ENCODE measurements around the gene DEFB114.
A peak's percentile ranks its signal among the peaks of the same experiment; 100 is the strongest.

The DEFB114 gene

DNA sequence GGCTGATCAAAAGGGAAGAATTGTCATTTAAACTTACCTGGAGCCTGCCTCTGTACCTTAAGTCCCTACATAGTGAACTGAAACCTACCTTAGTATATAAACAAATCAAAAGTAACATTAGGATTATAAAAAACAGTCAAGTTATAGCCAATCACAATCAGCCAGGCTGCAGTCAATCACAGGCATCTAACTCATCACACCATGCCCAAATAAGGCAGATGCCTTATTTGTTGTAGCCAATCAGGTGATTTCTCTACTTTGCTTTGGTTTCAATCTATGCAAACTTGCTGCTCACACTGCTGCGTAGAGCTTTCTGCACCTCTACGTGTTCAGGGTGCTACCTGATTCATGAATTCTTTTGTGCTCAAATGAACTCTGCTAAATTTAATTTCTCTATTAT is 23.8 kb upstream of the DEFB114 start:
- no peak overlapping the region for H3K4me3 ChIP-seq (ENCODE audit: low read depth, low read length)
- no peak for DNase-seq (ENCODE audit: low read depth)
- TF ChIP-seq, protein P1, sequence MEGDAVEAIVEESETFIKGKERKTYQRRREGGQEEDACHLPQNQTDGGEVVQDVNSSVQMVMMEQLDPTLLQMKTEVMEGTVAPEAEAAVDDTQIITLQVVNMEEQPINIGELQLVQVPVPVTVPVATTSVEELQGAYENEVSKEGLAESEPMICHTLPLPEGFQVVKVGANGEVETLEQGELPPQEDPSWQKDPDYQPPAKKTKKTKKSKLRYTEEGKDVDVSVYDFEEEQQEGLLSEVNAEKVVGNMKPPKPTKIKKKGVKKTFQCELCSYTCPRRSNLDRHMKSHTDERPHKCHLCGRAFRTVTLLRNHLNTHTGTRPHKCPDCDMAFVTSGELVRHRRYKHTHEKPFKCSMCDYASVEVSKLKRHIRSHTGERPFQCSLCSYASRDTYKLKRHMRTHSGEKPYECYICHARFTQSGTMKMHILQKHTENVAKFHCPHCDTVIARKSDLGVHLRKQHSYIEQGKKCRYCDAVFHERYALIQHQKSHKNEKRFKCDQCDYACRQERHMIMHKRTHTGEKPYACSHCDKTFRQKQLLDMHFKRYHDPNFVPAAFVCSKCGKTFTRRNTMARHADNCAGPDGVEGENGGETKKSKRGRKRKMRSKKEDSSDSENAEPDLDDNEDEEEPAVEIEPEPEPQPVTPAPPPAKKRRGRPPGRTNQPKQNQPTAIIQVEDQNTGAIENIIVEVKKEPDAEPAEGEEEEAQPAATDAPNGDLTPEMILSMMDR (IDR thresholded peaks at IDR 0.05; ENCODE audit: low read depth, low read length), result no peak
- TF ChIP-seq, protein P2, sequence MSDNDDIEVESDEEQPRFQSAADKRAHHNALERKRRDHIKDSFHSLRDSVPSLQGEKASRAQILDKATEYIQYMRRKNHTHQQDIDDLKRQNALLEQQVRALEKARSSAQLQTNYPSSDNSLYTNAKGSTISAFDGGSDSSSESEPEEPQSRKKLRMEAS (IDR thresholded peaks at IDR 0.05; ENCODE audit: low read depth, low read length), result no peak
- no peak for TF ChIP-seq MYC (IDR thresholded peaks at IDR 0.05; ENCODE audit: low read depth, low read length)

DNA sequence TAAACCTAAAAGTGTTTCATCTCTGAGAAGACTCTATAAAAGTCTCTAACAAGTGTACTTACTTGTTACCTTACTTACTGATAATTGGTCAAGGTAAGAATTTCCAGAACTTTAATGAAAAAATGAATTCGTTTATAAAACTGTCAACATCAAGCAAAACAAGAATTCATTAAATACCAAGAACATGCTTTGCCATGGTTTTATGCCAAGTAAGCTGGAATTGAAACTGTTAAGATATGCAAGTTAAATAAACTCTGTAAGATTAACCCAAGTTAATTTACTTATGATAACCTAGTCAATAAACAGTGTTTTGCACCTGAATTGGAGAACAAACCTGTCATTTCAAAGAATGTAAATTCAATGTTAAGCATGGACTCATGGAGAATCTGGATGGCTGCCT is 22.6 kb upstream of the DEFB114 start:
- H3K4me3 ChIP-seq (ENCODE audit: low read depth, low read length), result no peak overlapping the region
- no peak for DNase-seq (ENCODE audit: low read depth)
- TF ChIP-seq, protein P1 (IDR thresholded peaks at IDR 0.05; ENCODE audit: low read depth, low read length), result no peak
- TF ChIP-seq POLR2A (IDR thresholded peaks at IDR 0.05; ENCODE audit: extremely low read depth, insufficient read length) (no peak), MYC (IDR thresholded peaks at IDR 0.05; ENCODE audit: low read depth, low read length) (no peak)
- TF ChIP-seq, protein P2 (IDR thresholded peaks at IDR 0.05; ENCODE audit: low read depth, low read length), result no peak

DNA sequence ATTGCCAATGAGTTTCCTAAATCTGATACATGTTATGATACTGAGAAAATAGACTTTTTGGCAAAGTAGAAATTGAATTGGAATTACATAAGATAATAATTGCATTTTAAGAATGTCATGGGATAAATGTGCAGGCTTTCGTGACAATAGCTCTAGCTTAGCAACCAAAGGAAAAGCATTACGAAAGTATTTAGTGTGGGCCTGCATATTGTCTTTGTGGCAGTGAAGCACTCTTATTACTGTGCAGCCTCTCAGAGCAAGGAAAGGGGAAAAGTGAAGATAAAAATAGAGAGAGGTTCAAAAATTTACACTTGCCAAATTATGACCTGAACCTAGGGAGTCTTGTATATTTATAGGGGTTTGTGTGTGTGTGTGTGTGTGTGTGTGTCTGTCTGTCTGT is 18.1 kb upstream of the DEFB114 start:
- DNase-seq (ENCODE audit: low read depth), result no peak
- H3K4me3 ChIP-seq (ENCODE audit: low read depth, low read length), result no peak overlapping the region
- TF ChIP-seq MYC (IDR thresholded peaks at IDR 0.05; ENCODE audit: low read depth, low read length), result no peak
- TF ChIP-seq, protein P2 (IDR thresholded peaks at IDR 0.05; ENCODE audit: low read depth, low read length), result no peak
- no peak for TF ChIP-seq POLR2A (IDR thresholded peaks at IDR 0.05; ENCODE audit: extremely low read depth, insufficient read length)
- TF ChIP-seq, protein P1 (IDR thresholded peaks at IDR 0.05; ENCODE audit: low read depth, low read length), result no peak

DNA sequence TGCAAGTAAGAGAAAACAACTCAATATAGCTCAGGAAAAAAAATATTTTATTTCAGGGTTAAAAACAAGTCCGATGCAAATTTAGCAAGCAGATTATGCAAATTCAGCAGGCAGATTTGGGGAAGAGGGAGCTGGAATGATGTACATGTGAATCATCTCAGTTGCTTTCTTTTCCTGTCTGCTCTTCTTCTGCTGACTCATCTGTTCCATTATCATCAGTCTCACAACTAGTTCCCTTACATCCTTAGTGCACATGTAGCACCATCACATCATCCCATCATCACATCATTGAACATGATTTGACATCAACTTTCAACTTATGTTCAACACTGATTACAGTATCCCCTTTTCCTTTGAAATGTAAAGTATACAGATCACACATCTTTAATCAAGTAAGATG is 16.9 kb upstream of the DEFB114 start:
- H3K4me3 ChIP-seq (ENCODE audit: low read depth, low read length), result no peak overlapping the region
- peak; percentile 4 for DNase-seq (ENCODE audit: low read depth)
- TF ChIP-seq, protein P2 (IDR thresholded peaks at IDR 0.05; ENCODE audit: low read depth, low read length), result no peak
- no peak for TF ChIP-seq POLR2A (IDR thresholded peaks at IDR 0.05; ENCODE audit: extremely low read depth, insufficient read length)
- TF ChIP-seq, protein P1 (IDR thresholded peaks at IDR 0.05; ENCODE audit: low read depth, low read length), result no peak
- no peak for TF ChIP-seq MYC (IDR thresholded peaks at IDR 0.05; ENCODE audit: low read depth, low read length)

DNA sequence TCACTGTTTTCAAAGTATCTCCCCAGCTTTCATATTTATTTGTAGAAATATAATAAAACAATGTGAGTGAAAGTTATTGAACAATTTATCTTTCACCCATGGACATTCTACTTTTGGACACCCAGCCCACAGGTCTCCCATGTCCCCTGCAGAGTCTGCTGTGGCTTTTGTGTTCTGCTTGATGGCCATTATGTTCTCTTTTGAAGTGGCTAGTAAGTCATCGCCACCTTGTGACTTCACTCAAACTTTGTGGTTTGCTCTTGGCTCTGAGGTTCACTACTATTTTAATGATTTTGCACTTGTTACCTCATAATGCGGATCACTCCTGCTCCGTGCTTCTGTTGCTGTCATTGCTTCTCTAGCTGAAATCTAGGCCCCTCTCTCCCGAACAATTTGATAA is 15.6 kb upstream of the DEFB114 start:
- no peak overlapping the region for H3K4me3 ChIP-seq (ENCODE audit: low read depth, low read length)
- no peak for DNase-seq (ENCODE audit: low read depth)
- TF ChIP-seq, protein P2 (IDR thresholded peaks at IDR 0.05; ENCODE audit: low read depth, low read length), result no peak
- TF ChIP-seq POLR2A (IDR thresholded peaks at IDR 0.05; ENCODE audit: extremely low read depth, insufficient read length), result no peak
- no peak for TF ChIP-seq MYC (IDR thresholded peaks at IDR 0.05; ENCODE audit: low read depth, low read length)
- TF ChIP-seq, protein P1 (IDR thresholded peaks at IDR 0.05; ENCODE audit: low read depth, low read length), result no peak
